ENCODE measurements around the gene CFB. TPM values are rescaled to one million over a fixed set of nuclear protein-coding genes. Genes with fewer than 3 reads are reported as not detected.
"Not testable (repeated sequence)": the region's sequence is repeated elsewhere in the genome, so short reads cannot be mapped to it uniquely, and the experiment has no call there.

Gene CFB

GRCh38 chr6:31996385-31996784, 50.5 kb downstream of the CFB start:
- DNase-seq (ENCODE audit: low read depth in 1 of 2, low spot score in 1 of 2); H3K4me3 ChIP-seq (replicated peaks; ENCODE audit: insufficient read depth, low read length); H3K27ac ChIP-seq (replicated peaks); H3K27me3 ChIP-seq (ENCODE audit: insufficient read depth, poor library complexity, severe bottlenecking): not testable (repeated sequence)

Small RNA genes within 50 kb of the gene (microRNA-seq; reads per million reads assigned to microRNA genes)
- not detected for gene MIR1236

All from HL-60 (cell line).